Ectodermal cell (in vitro differentiated cells): ENCODE data around the gene L3MBTL4.

Source experiments
- H3K27ac ChIP-seq: 2 replicates; pipeline ENCODE4 v1.7.0; 2013; ENCODE audit warnings: mild to moderate bottlenecking, low read depth, low read length; ENCODE audit not compliant: insufficient read depth, poor library complexity, severe bottlenecking
- H3K27me3 ChIP-seq: 2 replicates; pipeline ENCODE4 v1.7.0; 2013; ENCODE audit warnings: mild to moderate bottlenecking, low read length; ENCODE audit not compliant: insufficient read depth, control insufficient read depth, poor library complexity, severe bottlenecking
- H3K36me3 ChIP-seq: one replicate; pipeline ENCODE4 v1.7.0; 2013; ENCODE audit warnings: low read length; ENCODE audit not compliant: control insufficient read depth, insufficient read depth
- H3K4me1 ChIP-seq: one replicate; pipeline ENCODE4 v1.7.0; 2013; ENCODE audit warnings: low read length; ENCODE audit not compliant: control insufficient read depth, insufficient read depth
- H3K4me3 ChIP-seq: 2 replicates; pipeline ENCODE4 v1.7.0; 2013; ENCODE audit warnings: low read depth, low read length, control low read depth; ENCODE audit not compliant: insufficient read depth
- H3K9me3 ChIP-seq: 2 replicates; pipeline ENCODE4 v1.7.0; 2013; ENCODE audit warnings: mild to moderate bottlenecking, low read length, moderate library complexity; ENCODE audit not compliant: control insufficient read depth
- WGBS, 2 experiments: methylation state at CpG; one replicate each; pipeline ENCODE4 v1.1.7; 2013; ENCODE audit warnings: missing lambda C conversion rate in 2 of 2; 5-methylcytosine and 5-hydroxymethylcytosine counted together

L3MBTL4 gene

GRCh38 chr18:5998166-5998881 lies 416.4 kb downstream of the L3MBTL4 start:
- Histone ChIP-seq H3K27me3 (no peaks in the 10 kb centered on the region), H3K27ac (no peak overlapping the region), H3K9me3 (no peaks in the 10 kb centered on the region), H3K4me3 (no peak overlapping the region), H3K4me1 (no peaks in the 10 kb centered on the region), H3K36me3 (no peaks in the 10 kb centered on the region)
- WGBS, 2 experiments: 80 to 81% methylated on average over 7 of the region's 7 CpGs

DNA sequence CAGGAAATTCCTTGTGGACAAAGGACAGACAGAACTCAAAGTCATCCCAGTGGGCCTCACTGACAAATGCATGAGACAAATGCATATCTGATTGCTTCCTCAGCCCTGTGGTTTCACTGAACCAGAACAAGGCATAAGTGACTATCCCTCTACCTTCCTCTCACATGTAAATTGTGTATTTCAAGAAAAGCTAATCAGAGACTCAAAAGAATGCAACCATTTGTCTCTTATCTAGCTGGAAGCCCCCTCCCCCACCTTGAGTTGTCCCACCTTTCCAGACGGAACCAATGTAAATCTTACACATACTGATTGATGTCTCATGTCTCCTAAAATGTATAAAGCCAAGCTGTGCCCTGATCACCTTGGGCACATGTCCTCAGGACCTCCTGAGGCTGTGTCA lies 417.4 kb downstream of the L3MBTL4 start:
- Histone ChIP-seq H3K27me3 (no peaks in the 10 kb centered on the region), H3K4me1 (no peaks in the 10 kb centered on the region), H3K9me3 (no peaks in the 10 kb centered on the region), H3K4me3 (no peak overlapping the region), H3K36me3 (no peaks in the 10 kb centered on the region), H3K27ac (no peak overlapping the region)
- WGBS, 2 experiments: 67 to 76% methylated on average over 1 of the region's 1 CpG

- WGBS, 2 experiments: 19 to 26% methylated on average over 3 of the region's 4 CpGs
- no peaks in the 10 kb centered on the region for H3K27me3 ChIP-seq
- H3K27ac ChIP-seq: no peak overlapping the region
- no peaks in the 10 kb centered on the region for H3K36me3 ChIP-seq
- no peaks in the 10 kb centered on the region for H3K4me1 ChIP-seq
- H3K9me3 ChIP-seq: no peaks in the 10 kb centered on the region
- no peak overlapping the region for H3K4me3 ChIP-seq
Measured at GRCh38 chr18:5995626-5996025, 419.1 kb downstream of the L3MBTL4 start.

GRCh38 chr18:5993938-5994337 lies 420.8 kb downstream of the L3MBTL4 start:
- H3K4me1 ChIP-seq: no peaks in the 10 kb centered on the region
- WGBS, 2 experiments: 91 to 92% methylated on average over 9 of the region's 9 CpGs
- no peaks in the 10 kb centered on the region for H3K9me3 ChIP-seq
- no peaks in the 10 kb centered on the region for H3K27me3 ChIP-seq
- H3K36me3 ChIP-seq: no peaks in the 10 kb centered on the region
- no peak overlapping the region for H3K4me3 ChIP-seq
- H3K27ac ChIP-seq: no peak overlapping the region

GRCh38 chr18:5992381-5992780 lies 422.3 kb downstream of the L3MBTL4 start:
- no peaks in the 10 kb centered on the region for H3K4me1 ChIP-seq
- H3K4me3 ChIP-seq: no peak overlapping the region
- no peaks in the 10 kb centered on the region for H3K36me3 ChIP-seq
- WGBS, 2 experiments: 96 to 99% methylated on average over 6 to 7 of the region's 7 CpGs
- H3K27me3 ChIP-seq: no peaks in the 10 kb centered on the region
- no peaks in the 10 kb centered on the region for H3K9me3 ChIP-seq
- no peak overlapping the region for H3K27ac ChIP-seq

GRCh38 chr18:5987249-5987648 lies 427.5 kb downstream of the L3MBTL4 start:
- no peaks in the 10 kb centered on the region for H3K9me3 ChIP-seq
- H3K36me3 ChIP-seq: no peaks in the 10 kb centered on the region
- H3K27me3 ChIP-seq: no peaks in the 10 kb centered on the region
- no peaks in the 10 kb centered on the region for H3K4me1 ChIP-seq
- H3K4me3 ChIP-seq: no peak overlapping the region
- no peak overlapping the region for H3K27ac ChIP-seq
- WGBS, 2 experiments: 91% methylated on average over 5 of the region's 5 CpGs

DNA sequence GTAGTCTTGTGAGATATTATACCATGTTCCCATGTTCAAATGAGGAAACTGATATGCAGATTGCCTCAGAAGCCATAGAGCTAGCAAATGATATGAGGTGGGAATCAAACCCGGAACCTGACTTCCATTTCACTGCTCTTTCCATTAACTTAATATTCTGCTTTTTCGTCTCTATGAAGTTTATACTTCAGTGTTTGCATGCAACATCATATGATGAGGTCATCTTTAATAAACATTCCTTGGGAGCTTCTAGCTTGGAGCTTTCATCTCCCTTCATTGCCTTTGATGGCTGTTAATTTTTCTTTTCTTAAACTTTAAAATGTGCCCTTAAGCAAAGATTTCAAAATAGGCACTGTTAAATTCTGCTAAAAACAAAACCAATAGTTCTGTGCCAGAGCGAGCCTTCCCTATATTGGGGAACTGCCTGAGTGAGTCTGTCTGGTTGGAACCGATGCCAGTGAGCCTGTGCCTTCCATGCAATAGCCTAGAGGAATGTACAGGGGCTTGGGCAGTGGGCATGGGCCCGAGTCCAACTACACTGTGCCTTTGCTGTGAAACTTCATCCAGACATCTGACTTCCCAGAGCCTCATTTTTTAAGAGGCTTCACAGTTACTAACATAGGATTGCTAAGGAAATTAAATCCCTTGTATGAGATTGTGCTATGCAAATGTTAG lies 428.3 kb downstream of the L3MBTL4 start:
- WGBS, 2 experiments: 90 to 91% methylated on average over 5 of the region's 5 CpGs
- Histone ChIP-seq H3K27me3 (no peaks in the 10 kb centered on the region), H3K4me3 (no peak overlapping the region), H3K27ac (no peak overlapping the region), H3K4me1 (no peaks in the 10 kb centered on the region), H3K36me3 (no peaks in the 10 kb centered on the region), H3K9me3 (no peaks in the 10 kb centered on the region)

GRCh38 chr18:5984245-5984644 lies 430.5 kb downstream of the L3MBTL4 start:
- no peaks in the 10 kb centered on the region for H3K27me3 ChIP-seq
- no peak overlapping the region for H3K27ac ChIP-seq
- H3K4me1 ChIP-seq: no peaks in the 10 kb centered on the region
- H3K9me3 ChIP-seq: no peaks in the 10 kb centered on the region
- H3K36me3 ChIP-seq: no peaks in the 10 kb centered on the region
- 89 to 100% methylated on average over 1 of the region's 1 CpG for WGBS, 2 experiments
- no peak overlapping the region for H3K4me3 ChIP-seq

DNA sequence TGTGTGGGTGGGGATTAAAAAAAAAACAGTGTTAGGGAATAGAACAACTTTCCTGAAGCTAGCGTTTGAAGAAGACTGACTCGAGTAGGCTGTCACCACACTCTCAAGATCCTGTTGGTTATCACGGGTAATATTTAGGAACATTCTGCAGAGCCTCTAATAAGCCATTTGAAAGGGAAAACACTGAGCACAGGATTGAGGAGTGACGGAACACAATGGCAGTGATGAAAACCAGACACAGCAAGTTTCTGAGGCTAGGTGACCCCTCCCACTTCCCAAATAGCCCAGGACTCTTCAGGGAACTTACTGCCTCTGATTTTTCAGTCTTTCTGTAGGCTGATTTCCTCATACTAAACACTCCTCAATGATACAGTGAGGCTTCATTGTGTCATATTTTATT lies 431.2 kb downstream of the L3MBTL4 start:
- no peaks in the 10 kb centered on the region for H3K27me3 ChIP-seq
- H3K36me3 ChIP-seq: no peaks in the 10 kb centered on the region
- H3K9me3 ChIP-seq: no peaks in the 10 kb centered on the region
- H3K4me3 ChIP-seq: no peak overlapping the region
- no peaks in the 10 kb centered on the region for H3K4me1 ChIP-seq
- no peak overlapping the region for H3K27ac ChIP-seq
- 80 to 88% methylated on average over 4 of the region's 4 CpGs for WGBS, 2 experiments

DNA sequence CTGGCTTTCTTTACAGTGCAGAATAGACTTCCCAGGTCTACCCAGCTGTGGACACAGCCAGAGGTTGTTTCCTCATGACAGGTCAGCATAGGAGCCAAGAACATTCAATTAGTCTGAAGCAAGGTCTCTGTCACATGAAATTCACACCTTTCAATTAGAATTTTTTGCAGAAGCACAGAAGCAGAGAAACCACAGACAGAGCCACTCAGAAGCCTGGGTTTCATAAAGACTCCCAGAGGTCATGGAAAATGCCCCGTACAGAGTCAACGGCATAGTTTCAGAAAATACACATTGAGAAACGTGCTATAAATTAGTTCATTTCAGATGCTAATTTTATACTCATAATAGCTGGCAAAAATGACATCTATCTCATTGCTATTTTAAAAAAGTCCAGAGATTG lies 432.4 kb downstream of the L3MBTL4 start:
- WGBS, 2 experiments: 93 to 95% methylated on average over 3 of the region's 3 CpGs

More for the DNA sequence above, 432.4 kb downstream of the L3MBTL4 start:
- Histone ChIP-seq H3K4me3 (no peak overlapping the region), H3K9me3 (no peaks in the 10 kb centered on the region), H3K36me3 (no peaks in the 10 kb centered on the region), H3K4me1 (no peaks in the 10 kb centered on the region), H3K27me3 (no peaks in the 10 kb centered on the region), H3K27ac (no peak overlapping the region)
